Inferior parietal cortex (tissue), 1 donor: ENCODE results near the gene MAJIN.
"Not testable (repeated sequence)": the region's sequence is repeated elsewhere in the genome, so short reads cannot be mapped to it uniquely, and the experiment has no call there.

Experiments
- DNase-seq: peaks from one replicate; pipeline ENCODE4 v3.0.0-alpha.2; 2016; ENCODE audit errors: extremely low spot score

Gene MAJIN

GRCh38 chr11:64971421-64972233, at the start of gene MAJIN:
MAJIN (minus strand) TSS chr11:64972108; CDS start chr11:64959405, 12,703 bp downstream.
- DNase-seq: peak; percentile 65

GRCh38 chr11:65021509-65021908, 49.6 kb upstream of the MAJIN start:
- DNase-seq: no peak

- DNase-seq: no peak
These were observed 49.1 kb upstream of the MAJIN start for GRCh38 chr11:65021003-65021402.

- no peak for DNase-seq
These were observed 47.9 kb upstream of the MAJIN start for GRCh38 chr11:65019824-65020223.

- DNase-seq: no peak
These were observed 46.0 kb upstream of the MAJIN start for GRCh38 chr11:65017937-65018336.

- no peak for DNase-seq
These were observed 44.8 kb upstream of the MAJIN start for GRCh38 chr11:65016705-65017104.

GRCh38 chr11:65014726-65015227, 42.9 kb upstream of the MAJIN start:
- DNase-seq: no peak

- peak; percentile 92 for DNase-seq
These were observed 42.2 kb upstream of the MAJIN start, which contains the start of gene ARL2 for GRCh38 chr11:65013888-65014725. ARL2 (plus strand) TSS chr11:65014160; CDS start chr11:65014208, 48 bp downstream.

GRCh38 chr11:65013130-65013887, 41.4 kb upstream of the MAJIN start:
- DNase-seq: peak; percentile 86

- DNase-seq: no peak
These were observed 37.0 kb upstream of the MAJIN start for GRCh38 chr11:65008873-65009272.

GRCh38 chr11:65008016-65008415, 36.1 kb upstream of the MAJIN start:
- DNase-seq: no peak

GRCh38 chr11:65003968-65004367, 32.1 kb upstream of the MAJIN start:
- not testable (repeated sequence) for DNase-seq

GRCh38 chr11:65003282-65003681, 31.4 kb upstream of the MAJIN start:
- DNase-seq: no peak

- no peak for DNase-seq
These were observed 30.8 kb upstream of the MAJIN start for GRCh38 chr11:65002706-65003105.

- no peak for DNase-seq
These were observed 27.6 kb upstream of the MAJIN start for GRCh38 chr11:64999478-64999877.

- no peak for DNase-seq
These were observed 27.0 kb upstream of the MAJIN start for GRCh38 chr11:64998690-64999431.

- DNase-seq: no peak
These were observed 26.2 kb upstream of the MAJIN start for GRCh38 chr11:64998141-64998540.

- peak; percentile 50 for DNase-seq
These were observed 24.9 kb upstream of the MAJIN start, which contains the start of gene BATF2 for GRCh38 chr11:64996710-64997380. BATF2 (minus strand) TSS chr11:64996971; CDS start chr11:64996914, 57 bp downstream.

GRCh38 chr11:64996327-64996709, 24.4 kb upstream of the MAJIN start:
- no peak for DNase-seq

GRCh38 chr11:64994318-64994717, 22.4 kb upstream of the MAJIN start:
- no peak for DNase-seq
